Measurements from ENCODE around the gene RSPO3. TPM values are rescaled to one million over a fixed set of nuclear protein-coding genes. Genes with fewer than 3 reads are reported as not detected.
"Not testable (repeated sequence)": the region's sequence is repeated elsewhere in the genome, so short reads cannot be mapped to it uniquely, and the experiment has no call there.

The RSPO3 gene
- total and polyA plus RNA-seq, 7 donors: 12.6 to 32.1 (median 27.4) TPM

- no peaks in the 10 kb centered on the region for H3K9me3 ChIP-seq
- H3K4me3 ChIP-seq: no peak overlapping the region
- intact Hi-C loops (cut with DNase I): no loop called here
- DNase-seq (no peak), ATAC-seq (peak in 3 of 4 donors; percentile 38 to 59 (median 44))
- no peaks in the 10 kb centered on the region for H3K36me3 ChIP-seq (ENCODE audit: insufficient read depth in 1 of 2, low read depth in 1 of 2)
- no peaks in the 10 kb centered on the region for H3K27me3 ChIP-seq (ENCODE audit: insufficient read depth in 3 of 3, low read length in 2 of 3)
- no peaks in the 10 kb centered on the region for H3K4me1 ChIP-seq
- 69 to 82% (median 76%) methylated on average over 5 of the region's 5 CpGs for WGBS, 3 donors
- no peak overlapping the region for H3K27ac ChIP-seq
- no peak for TF ChIP-seq CTCF (IDR thresholded peaks at IDR 0.05)
Measured at GRCh38 chr6:127096167-127096566, 22.3 kb upstream of the RSPO3 start.

DNA sequence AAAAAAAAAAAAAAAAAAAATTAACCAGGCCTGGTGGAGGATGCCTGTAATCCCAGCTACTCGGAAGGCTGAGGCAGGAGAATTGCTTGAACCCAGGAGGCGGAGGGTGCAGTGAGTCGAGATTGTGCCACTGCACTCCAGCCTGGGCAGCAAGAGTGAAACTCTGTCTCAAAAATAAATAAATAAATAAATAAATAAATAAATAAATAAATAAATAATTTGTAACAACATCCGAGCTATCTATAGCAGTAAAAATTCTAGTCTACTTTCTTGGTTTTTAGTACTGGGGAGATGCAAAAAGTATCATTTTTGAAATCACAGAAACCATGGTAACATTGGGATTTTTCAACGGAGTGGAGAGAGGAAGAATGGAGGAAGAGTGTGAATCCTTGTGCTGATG, 21.0 kb upstream of the RSPO3 start:
- ATAC-seq; intact Hi-C loops (cut with DNase I): not testable (repeated sequence)
- WGBS, 3 donors: 77 to 90% (median 82%) methylated on average over 5 of the region's 5 CpGs

GRCh38 chr6:127100510-127101140, 17.8 kb upstream of the RSPO3 start:
- Histone ChIP-seq H3K27ac (no peak overlapping the region), H3K4me1 (no peaks in the 10 kb centered on the region), H3K9me3 (no peaks in the 10 kb centered on the region), H3K36me3 (ENCODE audit: insufficient read depth in 1 of 2, low read depth in 1 of 2) (no peaks in the 10 kb centered on the region), H3K27me3 (ENCODE audit: insufficient read depth in 3 of 3, low read length in 2 of 3) (no peaks in the 10 kb centered on the region), H3K4me3 (no peak overlapping the region)
- 37 to 45% (median 40%) methylated on average over 3 of the region's 3 CpGs for WGBS, 3 donors
- ATAC-seq (peak in 1 of 4 donors; percentile 49), DNase-seq (no peak)
- TF ChIP-seq CTCF (IDR thresholded peaks at IDR 0.05): no peak
- intact Hi-C loops (cut with DNase I): no loop called here

More for the DNA sequence above, 21.0 kb upstream of the RSPO3 start:
- not testable (repeated sequence) for H3K36me3 ChIP-seq (ENCODE audit: insufficient read depth in 1 of 2, low read depth in 1 of 2); H3K27ac ChIP-seq; H3K9me3 ChIP-seq; H3K4me1 ChIP-seq; H3K4me3 ChIP-seq; DNase-seq; H3K27me3 ChIP-seq (ENCODE audit: insufficient read depth in 3 of 3, low read length in 2 of 3)

DNA sequence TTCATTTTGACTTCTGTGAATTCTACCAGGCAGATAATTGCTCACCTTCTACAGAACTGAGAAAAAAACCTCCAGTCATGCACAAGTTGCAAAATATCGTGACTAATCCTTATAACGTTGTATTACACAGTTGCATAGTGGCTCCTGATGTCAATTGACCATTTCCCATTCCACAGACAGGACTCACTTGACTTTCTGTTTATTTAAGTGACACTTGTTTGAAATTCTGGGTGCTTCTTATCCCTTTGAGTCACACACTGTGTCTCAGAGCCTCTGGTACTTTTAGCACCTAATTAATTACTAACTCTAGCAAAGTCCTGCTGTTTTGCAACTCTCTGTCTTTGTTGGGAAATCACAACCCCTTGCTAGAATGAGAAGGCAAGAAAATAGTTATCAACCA, 16.2 kb upstream of the RSPO3 start:
- DNase-seq (no peak), ATAC-seq (peak; percentile 64 to 94 (median 91))
- H3K4me3 ChIP-seq: no peak overlapping the region
- WGBS, 3 donors: 32 to 46% (median 34%) methylated on average over 2 of the region's 2 CpGs
- H3K4me1 ChIP-seq: no peaks in the 10 kb centered on the region
- no peaks in the 10 kb centered on the region for H3K9me3 ChIP-seq
- no peak for TF ChIP-seq CTCF (IDR thresholded peaks at IDR 0.05)
- no peaks in the 10 kb centered on the region for H3K36me3 ChIP-seq (ENCODE audit: insufficient read depth in 1 of 2, low read depth in 1 of 2)
- intact Hi-C loops (cut with DNase I): no loop called here
- no peak overlapping the region for H3K27ac ChIP-seq
- H3K27me3 ChIP-seq (ENCODE audit: insufficient read depth in 3 of 3, low read length in 2 of 3): no peaks in the 10 kb centered on the region

- Histone ChIP-seq H3K36me3 (ENCODE audit: insufficient read depth in 1 of 2, low read depth in 1 of 2) (no peaks in the 10 kb centered on the region), H3K9me3 (no peaks in the 10 kb centered on the region), H3K27me3 (ENCODE audit: insufficient read depth in 3 of 3, low read length in 2 of 3) (no peaks in the 10 kb centered on the region), H3K4me1 (no peaks in the 10 kb centered on the region), H3K4me3 (no peak overlapping the region), H3K27ac (no peak overlapping the region)
- no peak for DNase-seq
- TF ChIP-seq CTCF (IDR thresholded peaks at IDR 0.05): no peak
- 93 to 99% (median 94%) methylated on average over 3 of the region's 3 CpGs for WGBS, 3 donors
- no peak for ATAC-seq
- intact Hi-C loops (cut with DNase I): no loop called here
Measured at GRCh38 chr6:127102859-127103258, 15.6 kb upstream of the RSPO3 start.

All from psoas muscle (tissue), 8 donors.